Smooth muscle cell of the brain vasculature (primary cell): ENCODE results near the gene ASB16.

ENCODE experiments used
- DNase-seq: peaks from one replicate; pipeline ENCODE4 v3.0.0-alpha.2; 2012; ENCODE audit warnings: low read depth, low spot score

The ASB16 gene

DNA sequence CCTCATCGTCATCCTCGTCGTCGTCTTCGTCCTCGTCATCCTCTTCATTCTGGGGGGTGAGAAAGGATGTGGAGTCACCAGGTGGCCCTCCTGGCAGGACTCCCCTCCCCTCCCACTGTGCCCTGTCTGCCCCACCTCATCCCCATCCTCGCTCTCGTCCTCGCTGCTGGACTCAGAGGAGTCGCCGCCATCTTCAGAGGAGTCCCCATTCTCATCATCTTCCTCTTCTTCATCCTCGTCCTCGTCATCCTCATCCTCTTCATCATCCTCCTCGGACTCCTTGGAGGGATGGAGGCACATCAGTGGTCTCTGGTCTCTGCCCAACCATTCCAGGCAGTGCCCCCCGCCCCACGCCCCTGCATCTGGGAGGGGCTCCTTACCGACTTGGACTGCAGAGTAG, 36.8 kb downstream of the ASB16 start:
- DNase-seq = no peak

DNA sequence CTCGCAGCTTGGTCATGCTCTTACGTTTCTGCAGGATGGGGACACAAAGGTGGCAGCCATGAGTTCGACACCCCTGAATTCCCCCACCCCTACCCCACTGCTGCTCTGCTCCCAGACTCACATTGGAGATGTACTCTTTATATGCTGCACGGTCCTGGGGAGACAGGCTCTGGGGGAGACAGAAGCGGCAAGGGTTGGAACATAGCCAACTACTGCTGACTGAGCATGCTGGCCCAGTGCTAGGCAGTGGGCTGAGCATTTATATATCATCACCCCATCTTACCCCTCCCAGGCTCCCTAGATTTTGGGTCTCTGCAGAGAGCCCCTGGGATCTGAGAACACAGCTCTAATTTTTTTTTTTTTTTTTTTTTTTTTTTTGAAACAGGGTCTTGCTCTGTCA, 37.2 kb downstream of the ASB16 start:
- DNase-seq = no peak

DNA sequence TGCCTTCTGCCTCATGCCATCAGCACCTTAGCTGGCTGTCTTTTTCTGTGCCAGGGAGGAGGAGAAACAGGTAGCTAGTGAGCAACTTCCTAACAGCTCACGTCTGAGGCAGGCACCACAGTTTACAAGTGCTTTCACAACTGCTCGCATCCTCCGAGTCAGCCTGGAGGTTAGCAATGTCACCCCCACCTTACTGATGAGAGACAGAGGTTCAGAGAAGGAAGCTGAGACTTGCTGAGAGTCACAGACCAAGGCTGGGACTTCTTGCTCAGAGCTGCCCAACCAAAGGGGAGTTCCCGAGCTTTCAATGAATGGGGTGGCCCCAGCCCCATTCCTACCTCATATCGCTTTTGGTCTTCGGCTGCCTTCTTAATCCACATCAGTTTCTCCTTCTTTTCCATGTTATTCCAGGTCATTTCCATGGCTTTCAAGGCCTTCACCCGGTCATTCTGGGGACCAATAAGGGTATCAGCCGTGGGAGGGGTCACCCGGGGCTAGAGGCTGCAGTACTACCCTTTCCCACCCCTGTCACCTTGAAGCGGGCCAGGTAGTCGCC, 39.4 kb downstream of the ASB16 start:
- no peak for DNase-seq

DNA sequence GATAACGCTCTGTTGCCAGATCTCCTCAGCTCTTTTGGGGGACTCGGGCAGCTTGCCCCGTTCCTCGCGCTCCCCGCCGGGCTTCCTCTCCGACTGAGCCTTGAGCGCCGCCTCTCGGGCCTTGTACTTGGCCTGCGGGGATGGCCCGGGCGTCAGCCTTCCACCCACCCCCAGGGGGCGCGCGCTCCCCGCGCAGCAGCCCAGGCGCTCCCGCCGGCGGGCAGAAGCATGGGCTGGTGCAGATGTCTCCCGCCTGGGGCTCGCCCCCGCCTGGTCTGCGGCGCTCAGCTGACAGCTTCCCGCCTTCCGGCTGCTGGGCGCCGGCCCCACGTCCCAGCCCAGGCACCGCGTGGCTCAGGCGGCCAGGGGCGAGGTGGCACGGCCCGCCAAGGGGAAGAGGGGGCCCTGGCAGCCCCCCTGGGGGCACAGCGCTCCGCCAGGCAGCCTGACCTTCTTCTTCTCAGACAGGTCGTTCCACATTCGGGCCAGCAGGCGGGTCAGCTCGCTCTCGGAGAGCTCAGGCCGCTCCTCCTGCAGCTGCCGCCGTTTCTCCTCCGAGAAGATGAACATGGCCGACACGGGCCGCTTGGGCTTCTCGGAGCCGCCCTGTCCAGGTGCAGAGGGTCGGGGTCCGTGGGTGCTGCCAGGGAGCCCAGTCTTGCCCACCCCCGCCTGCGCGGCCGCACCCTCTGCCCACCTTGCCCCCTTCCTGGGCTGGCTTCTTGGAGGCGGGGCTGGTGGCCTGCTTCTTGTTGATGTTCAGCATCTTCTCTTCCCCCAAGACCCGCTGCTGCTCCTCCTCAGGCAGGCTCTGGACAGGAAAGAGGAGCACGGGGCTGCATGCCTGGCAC, 40.1 kb downstream of the ASB16 start:
- DNase-seq = no peak

DNA sequence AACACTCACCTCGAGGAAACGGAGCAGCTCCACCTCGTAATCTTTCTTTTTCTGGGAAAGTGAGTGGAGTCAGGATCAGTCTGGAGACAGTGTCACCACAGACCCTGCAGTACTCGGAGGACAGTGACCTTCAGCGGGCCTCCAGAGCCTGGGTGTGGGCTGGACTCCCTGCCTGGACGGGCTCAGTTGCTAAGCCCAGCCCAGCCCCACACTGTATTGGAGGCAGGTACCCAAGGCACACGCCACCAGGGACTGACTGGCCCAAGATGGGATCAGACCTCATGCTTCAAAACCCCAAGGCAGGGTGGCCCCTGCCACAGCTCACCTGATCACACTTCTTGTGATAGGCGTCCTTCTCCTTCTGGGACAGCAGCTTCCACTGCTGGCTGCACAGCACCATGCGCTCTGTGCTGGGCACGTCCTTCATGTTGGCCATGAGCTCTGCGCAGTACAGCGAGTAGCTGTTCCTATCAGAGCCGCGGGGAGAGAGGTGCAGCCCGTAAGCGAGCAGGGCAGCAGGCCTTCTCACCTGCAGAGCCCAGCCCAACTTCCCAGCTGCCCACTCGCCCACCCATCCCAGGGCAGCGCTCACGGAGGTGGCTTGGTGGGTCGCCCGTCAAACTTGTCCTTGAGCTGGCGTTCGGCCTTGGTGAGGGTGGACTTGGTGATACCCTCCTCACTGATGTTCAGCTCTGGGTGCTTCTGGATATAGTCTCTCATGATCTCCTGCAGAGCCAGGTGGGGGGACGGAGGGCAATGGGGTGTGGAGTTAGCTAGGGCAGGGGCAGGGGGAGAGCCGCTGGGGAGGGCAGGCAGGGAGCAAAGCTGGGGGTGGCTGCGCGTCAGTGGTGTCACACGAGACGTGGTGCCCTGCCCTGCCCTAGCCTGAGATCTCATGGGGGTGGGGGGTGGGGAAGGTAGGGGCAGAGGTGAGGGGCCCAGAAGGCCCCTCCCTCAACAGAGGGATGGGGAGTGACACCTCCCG, 41.1 kb downstream of the ASB16 start:
- no peak for DNase-seq

DNA sequence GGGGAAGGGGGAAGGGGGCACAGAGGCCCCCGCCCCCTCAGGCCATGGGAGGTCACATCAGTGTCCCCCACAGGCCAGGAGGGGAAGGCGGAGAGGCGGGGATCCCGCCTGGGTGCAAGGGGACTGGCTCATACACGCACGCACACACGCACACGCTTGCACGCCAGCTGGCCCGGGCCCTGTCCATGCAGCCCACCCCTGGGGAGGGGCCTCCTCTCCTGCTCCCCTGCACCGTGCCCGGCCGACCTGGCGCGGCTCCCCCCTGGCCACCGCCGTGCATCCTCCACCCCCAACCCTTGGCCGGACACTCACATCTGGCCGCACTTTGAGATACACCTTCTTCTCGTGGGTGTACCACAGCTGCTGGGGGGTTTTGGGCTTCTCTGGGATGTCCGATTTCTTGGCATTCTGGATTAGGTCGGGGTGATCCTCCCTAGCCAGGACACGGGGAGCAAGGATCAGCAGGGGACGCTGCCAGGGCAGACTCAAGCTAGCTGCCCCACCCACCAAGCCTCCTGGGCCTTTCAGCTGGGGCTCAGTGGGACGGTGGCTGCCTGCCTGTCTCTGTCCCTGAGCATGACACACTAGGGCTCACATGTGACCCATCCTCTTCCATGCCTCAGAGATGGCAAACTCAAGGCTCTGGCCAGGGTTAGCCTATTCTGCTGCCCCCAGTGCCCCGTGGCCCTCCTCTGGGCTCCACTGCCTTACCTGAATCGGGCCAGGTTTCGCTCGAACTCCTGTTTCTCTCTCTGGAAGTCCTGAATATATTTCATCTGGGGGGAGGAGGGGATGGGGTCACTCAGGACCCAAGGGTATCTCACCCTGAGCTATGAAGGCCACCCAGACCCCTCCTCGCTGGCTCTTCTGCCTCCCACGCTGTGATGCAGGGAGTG, 42.3 kb downstream of the ASB16 start:
- DNase-seq = no peak

DNA sequence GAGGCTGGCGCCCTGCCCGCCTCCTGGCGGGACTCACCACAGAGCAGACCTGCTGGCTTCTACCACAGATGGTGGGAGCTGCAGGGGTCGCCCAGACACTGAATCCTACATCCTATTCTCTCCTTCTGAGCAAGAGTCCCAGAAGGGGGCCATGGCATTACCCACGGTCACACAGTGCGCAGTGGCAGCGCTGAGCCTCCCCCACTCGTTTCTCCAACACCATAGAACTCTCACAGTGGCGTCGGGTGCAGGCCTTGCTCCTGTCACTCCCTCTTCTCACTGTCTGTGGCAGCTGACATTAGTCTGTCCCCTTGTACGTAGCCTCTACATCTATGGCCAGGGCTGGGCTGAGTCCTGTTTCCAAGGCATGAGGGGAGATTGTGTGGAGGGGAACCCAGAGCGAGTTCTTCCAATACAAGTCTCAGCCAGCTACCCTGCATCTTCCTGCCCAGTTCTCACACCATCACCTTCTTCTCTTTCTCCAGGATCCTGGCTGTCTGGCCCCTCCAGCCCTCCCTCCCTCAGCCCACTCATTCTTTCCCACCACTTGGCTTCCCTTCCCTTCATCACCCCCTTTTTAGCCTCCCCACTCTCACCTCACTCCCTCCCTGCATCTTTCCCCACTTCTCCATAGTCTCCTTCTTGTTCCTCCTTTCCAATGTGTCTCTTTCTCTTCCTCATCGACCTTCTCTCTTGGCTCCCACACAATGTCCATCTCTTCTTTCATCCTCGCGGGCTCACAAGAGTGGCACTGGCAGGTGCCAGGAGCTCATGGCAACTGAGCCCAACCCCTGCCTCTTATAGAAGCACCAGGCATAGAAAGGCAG, 43.1 kb downstream of the ASB16 start:
- DNase-seq = no peak

DNA sequence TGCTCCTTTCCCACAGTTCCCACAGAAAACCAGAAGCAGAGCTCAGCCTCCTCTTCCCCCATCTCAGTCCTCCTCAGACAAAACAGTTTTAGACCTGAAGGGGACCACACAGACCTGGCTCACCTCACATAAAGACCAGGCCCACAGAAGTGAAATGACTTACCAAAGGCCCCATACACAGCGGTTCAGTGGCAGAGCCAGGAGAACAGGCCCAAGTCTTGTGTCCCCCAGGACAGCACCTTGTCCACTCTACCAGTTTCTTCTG, 43.7 kb downstream of the ASB16 start:
- no peak for DNase-seq

DNA sequence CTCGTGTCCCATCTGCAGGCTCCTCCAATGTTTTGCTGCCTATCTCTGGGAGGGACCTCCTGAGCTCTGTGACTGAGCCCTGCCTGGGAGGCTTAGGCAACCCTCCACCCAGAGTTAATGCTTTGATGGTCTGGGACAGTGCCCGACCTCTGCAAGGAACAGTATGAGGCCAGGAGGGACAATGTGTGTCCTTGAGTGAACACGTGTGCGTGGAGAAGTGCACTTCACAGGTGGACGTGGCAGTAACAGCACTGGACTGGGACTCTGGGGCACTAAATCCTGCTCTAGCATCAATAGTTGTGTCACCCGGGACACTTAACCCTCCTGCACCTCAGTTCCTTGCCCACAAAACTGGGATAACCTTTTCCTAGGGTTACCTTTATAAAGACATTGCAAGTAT, 44.4 kb downstream of the ASB16 start:
- DNase-seq = no peak

DNA sequence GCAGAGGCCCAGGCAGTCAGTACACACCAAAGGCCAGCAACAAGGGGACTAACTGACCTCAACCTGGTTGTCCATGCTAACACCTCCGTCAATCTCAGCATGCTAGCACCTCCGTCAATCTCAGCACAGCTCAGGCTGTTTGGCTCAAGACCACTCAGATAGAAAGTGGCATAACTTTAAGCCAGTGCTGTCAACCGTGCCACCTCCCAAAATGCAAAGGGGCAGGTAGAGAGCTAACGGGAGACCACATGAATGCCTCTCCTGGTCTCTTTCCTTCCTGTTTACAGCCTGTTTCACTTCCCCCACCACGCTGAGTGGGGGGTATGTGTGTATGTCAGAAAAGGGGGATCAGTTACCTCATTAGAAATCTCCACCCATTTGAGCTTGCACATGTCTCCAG, 45.7 kb downstream of the ASB16 start:
- DNase-seq = no peak

DNA sequence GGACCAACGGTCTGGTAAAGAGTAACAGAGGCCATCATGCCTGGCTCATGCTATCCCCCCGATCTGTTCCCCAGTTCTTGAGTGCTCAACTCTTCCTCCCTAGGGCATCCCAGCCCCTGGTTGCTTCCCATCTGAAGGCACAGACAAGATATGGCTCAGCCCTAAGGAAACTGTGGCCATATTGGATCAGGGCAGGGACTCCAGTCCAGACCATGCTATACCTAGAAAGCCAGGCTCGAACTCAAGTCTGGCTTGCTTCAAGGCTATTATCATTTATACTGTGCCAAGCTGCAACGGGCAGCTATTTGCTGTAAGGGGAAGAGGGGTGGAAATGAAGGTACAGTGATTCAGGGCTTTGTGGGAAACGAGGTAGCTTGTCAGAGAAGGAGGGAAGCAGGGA, 46.2 kb downstream of the ASB16 start:
- DNase-seq = no peak

DNA sequence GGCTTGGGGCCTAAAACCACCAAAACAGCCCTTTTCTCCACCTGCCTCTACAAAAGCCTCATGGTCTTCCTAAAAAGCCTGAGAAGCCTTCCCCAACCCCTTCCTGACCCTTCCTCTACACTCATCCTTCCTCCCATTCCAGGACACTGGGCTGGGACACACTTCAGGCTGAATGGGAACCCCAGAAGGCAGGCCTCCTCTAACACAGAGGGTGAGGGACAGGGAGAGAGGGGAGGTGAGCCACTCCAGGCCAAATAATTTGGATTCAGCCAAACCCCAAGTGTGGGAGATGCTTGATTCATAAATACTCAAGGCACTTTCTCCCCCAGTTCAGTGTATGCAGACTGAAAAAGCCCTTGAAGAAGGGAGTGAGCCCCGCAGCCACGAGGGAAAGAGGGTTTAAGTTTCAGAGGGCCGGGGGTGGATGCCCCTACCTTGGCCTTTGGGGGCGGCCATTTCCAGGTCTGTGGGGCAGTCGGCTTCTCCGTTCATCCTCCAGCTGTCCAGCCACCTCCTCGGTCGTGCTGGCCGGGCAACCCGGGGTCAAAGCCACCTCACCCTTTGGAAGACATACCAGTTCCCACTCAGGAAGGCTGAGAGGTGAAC, 47.3 kb downstream of the ASB16 start:
- no peak for DNase-seq

DNA sequence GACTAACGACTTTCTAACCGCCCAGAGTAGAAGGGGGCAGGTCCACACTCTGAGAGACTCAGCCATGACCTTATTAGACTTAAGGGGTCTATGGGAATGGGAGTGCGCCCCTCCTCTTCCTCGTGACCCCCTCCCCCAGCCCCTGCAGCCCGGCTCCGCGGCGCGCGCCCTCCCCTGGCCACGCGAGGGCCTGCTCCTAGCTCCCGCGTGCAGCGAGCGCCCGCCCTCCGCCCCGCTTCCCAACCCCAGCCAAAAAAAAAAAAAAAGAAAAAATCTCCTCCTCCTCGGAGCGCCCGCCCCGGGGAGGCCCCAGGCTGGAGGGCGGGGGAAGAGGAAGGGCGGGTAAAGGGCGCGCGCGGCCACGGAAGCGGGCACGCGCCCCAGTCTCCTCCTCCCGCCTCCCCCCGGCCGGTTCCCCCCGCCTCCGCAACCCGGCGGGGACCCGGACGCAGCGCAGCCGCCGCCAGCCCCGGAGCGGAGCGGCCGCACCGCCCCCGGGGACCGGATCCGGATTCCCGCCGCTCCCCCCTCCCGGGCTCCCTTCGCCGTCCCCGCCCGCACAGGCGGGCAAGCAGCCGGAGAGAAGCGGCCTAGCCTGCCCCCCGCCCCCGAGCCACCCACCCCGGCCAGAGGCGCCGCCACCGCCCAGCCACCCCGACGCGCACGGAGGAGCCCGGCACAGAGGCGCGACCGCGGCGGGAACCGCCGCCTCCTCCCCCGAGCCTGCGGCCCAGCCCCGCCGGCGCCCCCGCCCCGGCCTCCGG, 48.0 kb downstream of the ASB16 start:
- peak; percentile 69 for DNase-seq

DNA sequence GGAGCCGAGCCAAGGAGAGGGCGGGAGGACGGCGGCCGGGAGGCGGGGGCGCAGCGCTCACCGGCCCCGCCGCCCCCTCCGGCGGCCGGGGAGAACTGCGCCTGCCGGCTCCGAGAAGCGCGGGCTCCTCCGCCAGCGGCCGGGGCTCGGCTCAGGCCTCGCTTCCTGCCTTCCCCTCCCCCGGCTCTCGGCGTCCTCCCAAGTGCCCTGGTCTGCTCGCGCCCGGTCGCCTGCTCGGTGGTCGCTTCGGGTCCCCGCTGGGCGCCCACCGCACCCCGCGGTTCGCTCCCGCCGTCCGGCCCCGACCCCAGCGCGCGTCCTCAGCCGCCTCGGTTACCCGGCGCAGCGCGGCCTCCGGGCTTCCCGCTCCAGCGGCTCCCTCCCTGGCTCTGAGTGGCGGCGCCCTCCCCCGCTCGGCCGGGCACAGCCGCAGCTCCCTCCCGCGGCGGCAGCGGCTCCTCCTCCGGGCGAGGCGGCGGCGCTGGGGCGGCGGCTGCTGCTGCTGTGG, 48.7 kb downstream of the ASB16 start:
- no peak for DNase-seq

DNA sequence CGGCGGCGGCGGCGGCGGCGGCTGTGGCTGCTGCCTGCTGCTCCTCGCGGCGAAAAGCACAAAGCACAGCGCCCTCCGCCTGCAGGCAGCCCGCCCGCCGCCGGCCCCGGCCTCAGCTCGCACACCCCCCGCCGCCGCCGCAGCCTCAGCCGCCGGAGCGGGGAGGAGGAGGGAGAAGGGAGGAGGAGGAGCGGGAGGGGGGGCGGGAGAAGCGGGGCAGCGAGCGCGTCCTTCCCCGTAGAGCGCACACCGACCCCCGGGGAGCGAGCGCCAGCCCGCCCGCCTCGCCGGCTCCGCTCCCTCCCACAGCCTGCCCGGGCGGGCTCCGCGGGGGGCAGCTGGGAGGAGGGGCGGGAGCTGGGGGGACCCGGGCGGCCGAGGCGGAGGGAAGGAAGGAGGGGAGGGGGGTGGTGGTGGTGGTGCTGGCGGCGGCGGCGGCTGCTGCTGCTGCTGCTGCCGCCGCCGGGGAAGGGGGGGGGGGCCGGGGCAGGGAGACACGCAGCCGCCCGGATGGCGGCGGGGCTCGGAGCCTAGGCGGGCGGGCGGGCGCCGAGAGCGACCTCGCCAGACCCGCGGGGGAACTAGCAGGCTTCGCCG, 49.2 kb downstream of the ASB16 start, which contains the start of gene UBTF:
TSS of gene UBTF (minus strand) at position 60 of the 597 bp plus-strand sequence. CDS start 1,446 bp downstream, outside the sequence.
- no peak for DNase-seq

DNA sequence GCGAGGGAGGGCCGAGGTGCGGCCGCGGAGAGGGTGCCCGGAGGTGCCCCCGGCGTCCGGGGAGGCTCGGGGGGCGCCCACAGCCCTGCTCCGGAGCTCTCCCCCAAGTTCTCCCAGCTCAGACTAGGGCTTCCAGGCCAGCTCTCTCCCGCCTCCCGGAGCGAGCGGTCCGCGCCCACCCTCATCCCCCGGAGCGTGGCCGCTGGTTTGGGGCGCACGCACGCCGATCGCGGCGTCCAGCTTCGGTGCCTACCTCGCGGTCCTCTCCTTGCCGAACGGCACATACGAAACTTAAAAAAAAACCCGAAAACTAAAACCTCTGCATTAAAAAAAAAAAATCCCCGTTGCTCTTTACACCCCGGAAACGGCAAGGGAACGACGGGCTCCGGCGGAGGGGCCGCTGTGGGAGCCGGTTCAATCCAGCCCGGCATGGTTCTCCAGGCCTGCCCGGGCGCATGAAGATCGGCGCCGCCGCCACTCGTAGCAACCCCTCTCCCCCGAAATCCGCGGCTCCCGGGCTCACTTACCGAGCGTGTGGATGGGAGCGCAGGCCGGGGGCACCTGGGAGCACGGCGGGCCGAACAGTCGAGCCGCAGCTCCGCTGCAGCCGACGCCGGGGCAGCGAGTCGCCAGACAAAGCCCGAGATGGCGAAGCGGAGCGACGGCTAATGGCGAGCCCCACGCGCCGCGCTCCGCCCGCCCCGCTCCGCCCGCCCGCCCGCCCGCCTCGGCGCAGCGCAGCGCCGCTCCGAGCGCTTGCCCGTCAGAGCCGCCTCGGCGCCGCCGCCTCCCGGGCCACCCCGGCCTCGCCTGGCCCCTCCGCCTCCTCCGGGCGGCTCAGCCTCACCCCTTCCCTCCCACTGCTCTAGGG, 49.9 kb downstream of the ASB16 start:
- no peak for DNase-seq

DNA sequence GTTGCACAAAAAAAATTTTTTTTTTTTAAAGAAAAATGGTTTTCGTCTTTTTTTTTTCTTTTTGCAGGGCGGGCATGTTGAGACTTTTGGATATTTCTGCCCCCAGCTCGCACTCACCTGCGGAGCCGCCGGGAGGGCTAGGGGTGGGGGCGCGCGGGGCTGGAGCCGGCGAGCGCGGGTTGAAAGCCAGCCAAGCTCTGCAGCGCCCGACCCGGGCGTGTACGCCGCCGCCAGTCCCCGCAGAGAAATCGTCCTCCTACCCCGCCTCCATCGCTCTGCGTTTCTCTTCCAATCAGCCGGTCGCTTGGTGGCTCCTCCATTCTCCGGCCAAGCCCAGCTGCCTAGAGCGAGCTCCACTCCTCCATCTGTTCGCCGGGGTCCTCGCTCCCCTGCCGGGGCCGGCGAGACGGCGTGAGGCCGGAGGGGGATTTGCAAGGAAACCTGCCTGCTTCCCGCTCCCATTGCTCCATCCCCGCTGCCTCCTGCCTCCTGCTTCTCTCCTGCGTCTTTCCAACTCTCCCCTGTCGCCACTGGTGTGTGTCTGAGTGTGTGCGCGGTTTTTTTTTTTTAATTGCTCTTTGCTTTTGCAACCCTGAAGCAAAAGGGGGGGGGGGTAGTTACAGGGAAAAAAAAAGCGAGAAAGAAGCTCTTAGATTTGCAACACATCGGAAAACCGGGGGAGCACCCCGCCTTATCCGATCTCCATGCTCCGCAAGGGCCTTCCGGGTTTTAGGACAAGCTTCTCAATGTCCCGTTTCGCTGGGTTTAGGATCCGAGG, 50.8 kb downstream of the ASB16 start:
- no peak for DNase-seq
